Activated naive CD8-positive, alpha-beta T cell treated with anti-CD3 and anti-CD28 coated beads, Interleukin-2, amount 50 U/mL, for 24 hours (primary cell): ENCODE measurements around the gene LRRC10.

Experiments used
- ATAC-seq: fragments of 150-1000 bp; cut with Tn5 transposase; one replicate; pipeline ENCODE4 v1.10.0; 2021
- DNase-seq: peaks from one replicate; pipeline ENCODE4 v3.0.0; 2021
- H3K27ac Mint-ChIP-seq: one replicate; pipeline ENCODE4 v1.8.0; 2021; ENCODE audit warnings: mild to moderate bottlenecking, mixed read lengths
- H3K27me3 Mint-ChIP-seq: one replicate; pipeline ENCODE4 v1.8.0; 2021; ENCODE audit warnings: mixed read lengths
- H3K36me3 Mint-ChIP-seq: one replicate; pipeline ENCODE4 v1.8.0; 2021; ENCODE audit warnings: low read depth, mixed read lengths
- H3K4me1 Mint-ChIP-seq: one replicate; pipeline ENCODE4 v1.8.0; 2021; ENCODE audit warnings: mixed read lengths
- H3K4me3 Mint-ChIP-seq: one replicate; pipeline ENCODE4 v1.8.0; 2021; ENCODE audit warnings: mild to moderate bottlenecking, moderate library complexity, mixed read lengths
- H3K9me3 Mint-ChIP-seq: one replicate; pipeline ENCODE4 v1.8.0; 2021; ENCODE audit warnings: mixed read lengths

LRRC10 gene

GRCh38 chr12:69610729-69611128, at the start of gene LRRC10:
LRRC10 (minus strand) TSS chr12:69610907; CDS start chr12:69610838, 69 bp downstream.
- Mint-ChIP-seq H3K27ac (no peak within 1 kb of the TSS), H3K4me3 (no peak within 1 kb of the TSS)
- ATAC-seq: no peak

GRCh38 chr12:69660164-69660863, 49.6 kb upstream of the LRRC10 start:
- DNase-seq (no peak), ATAC-seq (no peak)
- Mint-ChIP-seq H3K4me1 (no peaks in the 10 kb centered on the region), H3K27me3 (peaks cover 23% of the 10 kb centered on the region), H3K4me3 (no peak overlapping the region), H3K27ac (no peak overlapping the region), H3K9me3 (no peaks in the 10 kb centered on the region), H3K36me3 (no peaks in the 10 kb centered on the region)

More at GRCh38 chr12:69610729-69611128, at the start of gene LRRC10:
- Mint-ChIP-seq H3K9me3 (no peaks in the 10 kb centered on the region), H3K36me3 (no peaks in the 10 kb centered on the region), H3K4me1 (no peaks in the 10 kb centered on the region), H3K27me3 (peaks cover 3% of the 10 kb centered on the region)
- DNase-seq: no peak

GRCh38 chr12:69658203-69658602, 47.5 kb upstream of the LRRC10 start:
- no peaks in the 10 kb centered on the region for H3K9me3 Mint-ChIP-seq
- DNase-seq (no peak), ATAC-seq (no peak)
- H3K27ac Mint-ChIP-seq: no peak overlapping the region
- no peaks in the 10 kb centered on the region for H3K36me3 Mint-ChIP-seq
- peaks cover 21% of the 10 kb centered on the region for H3K27me3 Mint-ChIP-seq
- no peaks in the 10 kb centered on the region for H3K4me1 Mint-ChIP-seq
- H3K4me3 Mint-ChIP-seq: no peak overlapping the region

- no peaks in the 10 kb centered on the region for H3K9me3 Mint-ChIP-seq
- no peak overlapping the region for H3K4me3 Mint-ChIP-seq
- H3K27ac Mint-ChIP-seq: no peak overlapping the region
- ATAC-seq: no peak
- no peak for DNase-seq
- H3K36me3 Mint-ChIP-seq: no peaks in the 10 kb centered on the region
- no peaks in the 10 kb centered on the region for H3K4me1 Mint-ChIP-seq
- H3K27me3 Mint-ChIP-seq: peaks cover 21% of the 10 kb centered on the region
Measured at GRCh38 chr12:69657376-69658137, 46.9 kb upstream of the LRRC10 start.

- no peaks in the 10 kb centered on the region for H3K4me1 Mint-ChIP-seq
- no peak overlapping the region for H3K4me3 Mint-ChIP-seq
- ATAC-seq: no peak
- H3K27me3 Mint-ChIP-seq: peaks cover 21% of the 10 kb centered on the region
- H3K36me3 Mint-ChIP-seq: no peaks in the 10 kb centered on the region
- H3K9me3 Mint-ChIP-seq: no peaks in the 10 kb centered on the region
- DNase-seq: no peak
- H3K27ac Mint-ChIP-seq: no peak overlapping the region
Measured at GRCh38 chr12:69655616-69656340, 45.1 kb upstream of the LRRC10 start.

GRCh38 chr12:69653703-69654102, 43.0 kb upstream of the LRRC10 start:
- H3K9me3 Mint-ChIP-seq: no peaks in the 10 kb centered on the region
- DNase-seq (no peak), ATAC-seq (no peak)
- no peaks in the 10 kb centered on the region for H3K36me3 Mint-ChIP-seq
- no peaks in the 10 kb centered on the region for H3K4me1 Mint-ChIP-seq
- H3K27me3 Mint-ChIP-seq: peaks cover 9% of the 10 kb centered on the region
- H3K27ac Mint-ChIP-seq: no peak overlapping the region
- H3K4me3 Mint-ChIP-seq: no peak overlapping the region

GRCh38 chr12:69651922-69652321, 41.2 kb upstream of the LRRC10 start:
- Mint-ChIP-seq H3K27ac (no peak overlapping the region), H3K36me3 (no peaks in the 10 kb centered on the region), H3K4me3 (no peak overlapping the region), H3K4me1 (no peaks in the 10 kb centered on the region), H3K27me3 (peaks cover 9% of the 10 kb centered on the region), H3K9me3 (no peaks in the 10 kb centered on the region)
- DNase-seq (no peak), ATAC-seq (no peak)

GRCh38 chr12:69649529-69649928, 38.8 kb upstream of the LRRC10 start:
- no peaks in the 10 kb centered on the region for H3K9me3 Mint-ChIP-seq
- no peak for ATAC-seq
- no peaks in the 10 kb centered on the region for H3K4me1 Mint-ChIP-seq
- H3K4me3 Mint-ChIP-seq: no peak overlapping the region
- peaks cover 5% of the 10 kb centered on the region for H3K27me3 Mint-ChIP-seq
- no peak for DNase-seq
- H3K36me3 Mint-ChIP-seq: no peaks in the 10 kb centered on the region
- H3K27ac Mint-ChIP-seq: no peak overlapping the region

GRCh38 chr12:69648476-69648875, 37.8 kb upstream of the LRRC10 start:
- Mint-ChIP-seq H3K27ac (no peak overlapping the region), H3K36me3 (no peaks in the 10 kb centered on the region), H3K4me3 (no peak overlapping the region), H3K9me3 (no peaks in the 10 kb centered on the region), H3K27me3 (peaks cover 5% of the 10 kb centered on the region), H3K4me1 (no peaks in the 10 kb centered on the region)
- DNase-seq: no peak
- ATAC-seq: no peak

- H3K4me3 Mint-ChIP-seq: no peak overlapping the region
- H3K4me1 Mint-ChIP-seq: no peaks in the 10 kb centered on the region
- ATAC-seq (no peak), DNase-seq (no peak)
- H3K9me3 Mint-ChIP-seq: no peaks in the 10 kb centered on the region
- H3K27ac Mint-ChIP-seq: no peak overlapping the region
- H3K36me3 Mint-ChIP-seq: no peaks in the 10 kb centered on the region
- peaks cover 5% of the 10 kb centered on the region for H3K27me3 Mint-ChIP-seq
Measured at GRCh38 chr12:69647178-69647577, 36.5 kb upstream of the LRRC10 start.

- Mint-ChIP-seq H3K27me3 (peaks cover 5% of the 10 kb centered on the region), H3K9me3 (no peaks in the 10 kb centered on the region), H3K4me1 (no peaks in the 10 kb centered on the region), H3K4me3 (no peak overlapping the region), H3K27ac (no peak overlapping the region), H3K36me3 (no peaks in the 10 kb centered on the region)
- no peak for ATAC-seq
- DNase-seq: no peak
Measured at GRCh38 chr12:69645031-69645430, 34.3 kb upstream of the LRRC10 start.

- Mint-ChIP-seq H3K4me3 (no peak overlapping the region), H3K27me3 (peaks cover 6% of the 10 kb centered on the region), H3K27ac (no peak overlapping the region), H3K36me3 (no peaks in the 10 kb centered on the region), H3K9me3 (no peaks in the 10 kb centered on the region), H3K4me1 (peaks cover under 1% of the 10 kb centered on the region)
- DNase-seq (no peak), ATAC-seq (no peak)
Measured at GRCh38 chr12:69644511-69644910, 33.8 kb upstream of the LRRC10 start.

GRCh38 chr12:69642531-69642930, 31.8 kb upstream of the LRRC10 start:
- peaks cover 4% of the 10 kb centered on the region for H3K27me3 Mint-ChIP-seq
- H3K9me3 Mint-ChIP-seq: no peaks in the 10 kb centered on the region
- peaks cover 2% of the 10 kb centered on the region for H3K4me1 Mint-ChIP-seq
- H3K4me3 Mint-ChIP-seq: no peak overlapping the region
- no peaks in the 10 kb centered on the region for H3K36me3 Mint-ChIP-seq
- H3K27ac Mint-ChIP-seq: no peak overlapping the region
- DNase-seq (no peak), ATAC-seq (no peak)

- H3K27me3 Mint-ChIP-seq: peaks cover 2% of the 10 kb centered on the region
- ATAC-seq (no peak), DNase-seq (no peak)
- H3K4me3 Mint-ChIP-seq: no peak overlapping the region
- peaks cover 2% of the 10 kb centered on the region for H3K4me1 Mint-ChIP-seq
- H3K9me3 Mint-ChIP-seq: no peaks in the 10 kb centered on the region
- no peak overlapping the region for H3K27ac Mint-ChIP-seq
- no peaks in the 10 kb centered on the region for H3K36me3 Mint-ChIP-seq
Measured at GRCh38 chr12:69641546-69641945, 30.8 kb upstream of the LRRC10 start.
